Kidney tubule cell (primary cell): ENCODE measurements around the gene MROH2A.
"Not testable (repeated sequence)": the region's sequence is repeated elsewhere in the genome, so short reads cannot be mapped to it uniquely, and the experiment has no call there.

Source experiments
- DNase-seq: peaks from one replicate; pipeline ENCODE4 v3.0.0-alpha.2; 2018; ENCODE audit warnings: low spot score

MROH2A gene

GRCh38 chr2:233853883-233854240 lies 75.7 kb downstream of the MROH2A start:
- DNase-seq, result no peak

GRCh38 chr2:233854241-233854981 lies 76.3 kb downstream of the MROH2A start, which contains the start of gene HJURP:
HJURP (minus strand) TSS chr2:233854535; CDS start chr2:233854500, 35 bp downstream.
- peak; percentile 97 for DNase-seq

GRCh38 chr2:233855345-233855744 lies 77.2 kb downstream of the MROH2A start:
- no peak for DNase-seq

GRCh38 chr2:233856184-233856583 lies 78.1 kb downstream of the MROH2A start:
- no peak for DNase-seq

- DNase-seq, result peak; percentile 49
These were observed 79.5 kb downstream of the MROH2A start for GRCh38 chr2:233857511-233858141.

GRCh38 chr2:233858331-233858730 lies 80.2 kb downstream of the MROH2A start:
- DNase-seq, result no peak

GRCh38 chr2:233862261-233862768 lies 84.2 kb downstream of the MROH2A start:
- no peak for DNase-seq

GRCh38 chr2:233865838-233866237 lies 87.7 kb downstream of the MROH2A start:
- no peak for DNase-seq

- no peak for DNase-seq
These were observed 88.3 kb downstream of the MROH2A start for GRCh38 chr2:233866479-233866878.

GRCh38 chr2:233867993-233868532 lies 89.9 kb downstream of the MROH2A start, which contains the start of gene MSL3B:
MSL3B (minus strand) TSS chr2:233868386.
- DNase-seq, result peak; percentile 58

- DNase-seq, result no peak
These were observed 93.3 kb downstream of the MROH2A start for GRCh38 chr2:233871432-233871831.

GRCh38 chr2:233872125-233872524 lies 94.0 kb downstream of the MROH2A start:
- not testable (repeated sequence) for DNase-seq

GRCh38 chr2:233882353-233882752 lies 104.2 kb downstream of the MROH2A start:
- DNase-seq, result no peak
